GM18868 (cell line): ENCODE measurements around the gene ANKRD13B.
"Not testable (repeated sequence)": the region's sequence is repeated elsewhere in the genome, so short reads cannot be mapped to it uniquely, and the experiment has no call there.

Experiments used
- ATAC-seq: cut with Tn5 transposase; IDR thresholded peaks from one replicate; pipeline ENCODE4 v1.9.1; 2021; ENCODE audit warnings: mild to moderate bottlenecking, moderate library complexity; ENCODE audit not compliant: unreplicated experiment

ANKRD13B gene

DNA sequence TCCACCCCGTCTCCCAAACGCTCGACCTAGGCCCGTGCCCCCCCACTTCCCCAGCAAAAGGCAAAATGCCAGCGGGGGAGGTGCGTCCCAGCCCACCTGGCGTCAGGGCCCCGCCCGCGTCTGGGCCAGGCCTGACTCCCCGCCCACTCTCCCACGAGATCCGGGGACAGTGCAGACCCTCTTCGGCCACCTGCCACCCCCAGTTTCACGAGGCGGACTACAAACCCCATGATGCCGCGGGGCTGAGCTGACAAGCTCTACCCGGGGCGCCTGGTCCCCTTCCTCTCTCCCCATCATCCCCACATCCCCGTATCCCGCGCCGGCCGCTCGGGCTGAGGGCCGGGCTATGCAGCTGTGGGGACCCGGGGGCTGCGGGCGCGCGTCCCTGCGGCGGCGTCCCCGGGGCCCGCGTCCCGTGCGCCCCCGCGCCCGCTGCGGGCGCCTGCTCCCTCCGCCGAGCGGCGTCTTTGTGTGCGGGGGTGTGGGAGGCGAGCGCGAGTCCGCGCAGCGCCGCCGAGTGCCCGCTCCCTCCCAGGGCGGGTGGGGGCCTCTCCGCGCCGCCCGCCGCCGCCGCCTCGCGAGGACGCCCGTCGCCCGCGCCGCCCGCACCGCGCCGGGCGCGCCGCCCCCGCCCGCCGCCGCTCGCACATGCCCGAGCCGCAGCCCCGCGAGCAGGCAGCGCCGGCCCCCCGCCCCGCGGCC, at the start of gene ANKRD13B:
Gene ANKRD13B, plus strand, starts transcription at position 283 of the 702 bp plus-strand sequence. CDS start 490 bp downstream, outside the sequence.
- no peak for ATAC-seq

DNA sequence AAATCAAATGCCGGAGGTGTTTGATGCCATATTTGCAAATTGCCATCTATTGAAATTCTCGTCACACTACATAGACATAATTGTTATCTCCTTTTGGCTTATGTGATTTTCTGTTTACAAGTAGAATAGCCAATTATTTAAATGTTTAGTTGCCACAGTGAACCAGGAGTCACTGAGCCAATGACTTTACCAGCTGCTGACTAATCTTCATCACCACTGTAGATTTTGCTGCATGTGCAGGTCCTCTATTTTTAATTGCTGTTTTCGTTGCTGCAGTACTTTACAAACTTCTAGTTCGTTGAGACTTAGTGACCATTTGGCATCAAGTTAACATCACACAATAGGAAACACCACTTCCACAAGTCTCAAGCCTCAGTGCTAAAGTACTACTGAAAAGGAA, 48.9 kb upstream of the ANKRD13B start:
- ATAC-seq = no peak

DNA sequence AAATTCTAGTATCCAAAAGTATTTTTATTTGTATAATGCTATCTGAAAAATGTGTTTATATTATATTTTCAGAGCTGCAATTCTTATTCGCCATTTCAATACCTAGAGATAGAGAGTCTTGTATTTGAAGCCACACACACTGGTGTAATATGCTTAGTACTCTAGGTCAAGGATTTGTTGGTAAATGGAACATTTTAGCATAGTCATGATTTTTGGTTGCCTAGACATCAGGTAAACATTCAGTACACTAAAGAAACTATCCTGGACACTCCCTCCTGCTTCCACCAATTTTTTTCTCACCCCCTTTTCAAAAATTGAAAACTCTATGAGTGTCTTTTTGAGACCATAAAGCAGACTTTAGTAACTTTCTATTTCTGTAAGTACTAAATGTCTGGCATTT, 46.8 kb upstream of the ANKRD13B start:
- no peak for ATAC-seq

DNA sequence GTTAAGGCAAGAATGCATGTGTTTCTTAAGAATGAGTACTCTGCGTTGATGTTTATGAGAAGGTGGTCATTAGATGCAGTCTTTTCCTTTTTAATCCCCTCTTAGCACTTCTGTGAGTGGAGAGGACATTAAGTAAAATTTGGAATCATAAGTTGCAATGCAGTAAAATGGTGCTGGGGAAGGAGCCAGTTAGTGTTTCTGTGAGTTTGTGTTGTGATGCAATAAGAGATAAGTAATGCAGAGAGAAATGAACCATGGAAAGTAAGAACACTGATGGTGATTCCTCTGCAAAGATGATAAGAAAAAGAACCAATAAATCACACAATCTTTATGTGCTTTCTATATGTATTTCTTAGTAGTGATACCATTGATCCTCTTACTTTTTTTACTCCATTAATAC, 46.1 kb upstream of the ANKRD13B start:
- no peak for ATAC-seq

DNA sequence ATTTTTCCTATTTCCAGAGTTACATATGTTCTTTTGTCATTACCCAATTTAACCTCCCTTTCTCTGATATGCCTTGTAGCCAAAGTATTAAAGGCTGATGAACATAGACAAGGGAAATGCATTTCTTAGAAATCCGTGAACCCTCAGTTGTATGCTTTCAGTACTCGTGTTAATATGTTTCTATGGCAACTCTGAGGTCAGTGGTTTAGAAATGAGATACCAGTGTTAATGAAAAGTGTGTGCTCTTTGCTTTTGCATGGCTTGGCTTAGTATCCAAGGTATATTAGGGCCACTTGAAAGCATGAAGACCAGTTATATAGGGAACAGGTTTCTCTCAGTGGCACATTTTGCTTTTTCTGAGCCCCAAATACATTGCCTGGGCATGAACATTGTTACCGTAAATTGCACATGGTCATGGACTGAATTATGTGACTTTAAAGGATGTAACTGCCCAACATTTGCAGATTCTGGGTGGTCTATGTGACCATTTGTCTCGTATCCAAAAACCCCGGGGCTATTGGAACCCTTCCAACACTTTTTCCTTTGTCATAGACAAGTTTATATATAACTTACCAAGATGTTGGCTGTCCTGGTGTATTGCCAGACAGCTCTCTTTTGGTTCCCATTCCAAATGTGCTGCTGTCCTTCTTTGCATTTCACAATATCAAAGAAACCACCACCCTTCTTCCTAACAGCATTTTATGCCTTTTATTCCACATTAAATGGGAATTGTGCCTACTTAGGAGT, 43.6 kb upstream of the ANKRD13B start:
- no peak for ATAC-seq

GRCh38 chr17:29555840-29556239, 37.1 kb upstream of the ANKRD13B start:
- no peak for ATAC-seq

- no peak for ATAC-seq
Observed at GRCh38 chr17:29557085-29557738, 35.7 kb upstream of the ANKRD13B start.

DNA sequence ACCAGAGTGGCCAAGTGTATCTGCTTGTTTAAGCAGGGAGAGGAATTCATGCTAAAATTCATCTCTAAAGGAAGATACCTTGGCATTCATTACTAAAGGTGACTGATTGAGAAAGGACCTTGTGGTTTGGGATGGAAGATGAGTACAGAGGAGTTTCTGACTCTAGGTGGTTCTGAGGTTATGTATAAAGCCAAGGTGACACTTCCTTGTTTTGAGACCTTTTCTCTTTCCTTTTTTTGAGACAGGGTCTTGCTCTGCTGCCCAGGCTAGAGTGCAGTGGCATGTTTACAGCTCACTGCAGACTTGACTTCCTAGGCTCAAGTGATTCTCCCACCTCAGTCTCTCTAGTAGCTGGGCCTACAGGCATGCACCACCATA, 35.2 kb upstream of the ANKRD13B start:
- ATAC-seq = no peak

DNA sequence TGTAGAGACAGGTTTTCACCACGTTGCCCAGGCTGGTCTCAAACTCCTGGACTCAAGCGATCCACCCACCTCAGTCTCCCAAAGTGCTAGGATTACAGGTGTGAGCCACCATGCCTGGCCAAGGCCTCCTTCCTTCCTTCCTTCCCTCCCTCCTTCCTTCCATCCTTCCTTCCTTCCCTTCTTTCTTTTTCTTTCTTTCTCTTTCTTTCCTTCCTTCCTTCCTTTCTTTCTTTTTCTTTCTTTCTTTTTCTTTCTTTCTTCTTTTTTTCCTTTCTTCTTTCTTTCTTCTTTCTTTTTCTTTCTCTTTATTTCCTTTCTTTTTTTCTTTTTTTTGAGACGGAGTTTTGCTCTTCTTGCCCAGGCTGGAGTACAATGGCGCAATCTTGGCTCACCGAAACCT, 34.8 kb upstream of the ANKRD13B start:
- ATAC-seq = not testable (repeated sequence)

DNA sequence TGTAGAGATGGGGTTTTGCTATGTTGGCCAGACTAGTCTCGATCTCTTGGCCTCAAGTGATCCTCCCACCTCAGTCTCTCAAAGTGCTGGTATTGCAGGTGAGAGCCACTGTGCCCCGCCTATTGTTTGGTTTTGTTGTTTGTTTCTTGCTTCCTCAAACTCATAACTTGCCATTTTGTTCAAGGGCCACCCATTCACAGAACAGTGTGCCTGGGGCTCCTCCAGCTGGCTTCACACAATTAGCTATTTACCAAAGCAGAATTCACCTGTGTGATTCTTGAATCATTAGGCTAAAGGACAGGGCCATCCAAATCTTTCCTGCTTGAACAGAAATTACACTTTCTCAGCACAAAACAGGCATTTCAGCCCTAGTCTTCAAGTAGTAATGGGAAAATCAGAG, 33.3 kb upstream of the ANKRD13B start:
- ATAC-seq = no peak

- no peak for ATAC-seq
Observed at GRCh38 chr17:29560316-29560715, 32.6 kb upstream of the ANKRD13B start.

DNA sequence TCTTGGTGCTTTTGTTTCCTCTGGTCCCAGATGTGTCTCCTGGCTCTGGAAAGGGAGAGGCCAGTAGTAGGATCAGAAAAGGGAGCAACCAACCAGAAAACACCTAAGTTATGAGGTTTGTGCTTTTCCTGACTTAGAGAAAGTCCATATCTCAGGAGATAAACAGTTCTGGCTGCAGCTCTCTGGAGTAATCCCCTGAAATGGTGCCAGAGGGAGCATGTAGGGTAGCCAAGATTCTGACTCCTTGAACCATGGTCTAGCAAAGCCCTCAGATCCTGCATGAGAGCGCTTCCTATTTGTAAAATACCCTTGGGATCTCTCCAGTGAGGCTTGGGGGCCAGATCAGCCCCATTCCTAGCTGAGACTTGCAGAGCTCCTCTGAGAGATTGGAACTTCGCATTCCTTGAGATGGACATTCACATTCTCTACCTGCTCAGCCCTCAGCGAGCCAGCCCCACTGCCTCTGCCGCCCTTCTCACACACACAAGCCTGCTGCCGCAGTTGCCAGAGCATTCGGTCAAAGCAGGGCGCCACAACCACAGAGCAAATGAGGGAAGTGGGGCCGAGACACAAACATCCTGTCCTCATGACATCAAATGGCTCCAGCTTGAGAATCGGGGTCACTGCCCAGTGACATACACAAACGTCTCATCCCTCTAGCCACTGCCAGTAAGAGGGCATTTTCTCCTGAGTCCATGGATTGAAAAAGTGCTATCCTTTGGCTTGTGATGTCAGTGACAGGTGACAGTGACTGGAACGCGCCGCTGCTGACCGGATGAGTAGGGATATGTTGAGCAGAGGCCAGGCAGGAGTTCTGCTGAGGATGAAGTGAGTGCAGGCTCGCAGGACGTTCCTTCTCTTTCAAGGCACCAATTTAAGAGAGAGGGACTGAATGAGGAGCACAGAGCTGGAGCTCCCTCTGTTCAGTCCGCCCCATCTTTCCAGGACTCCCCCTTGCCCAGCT, 31.1 kb upstream of the ANKRD13B start:
- no peak for ATAC-seq

DNA sequence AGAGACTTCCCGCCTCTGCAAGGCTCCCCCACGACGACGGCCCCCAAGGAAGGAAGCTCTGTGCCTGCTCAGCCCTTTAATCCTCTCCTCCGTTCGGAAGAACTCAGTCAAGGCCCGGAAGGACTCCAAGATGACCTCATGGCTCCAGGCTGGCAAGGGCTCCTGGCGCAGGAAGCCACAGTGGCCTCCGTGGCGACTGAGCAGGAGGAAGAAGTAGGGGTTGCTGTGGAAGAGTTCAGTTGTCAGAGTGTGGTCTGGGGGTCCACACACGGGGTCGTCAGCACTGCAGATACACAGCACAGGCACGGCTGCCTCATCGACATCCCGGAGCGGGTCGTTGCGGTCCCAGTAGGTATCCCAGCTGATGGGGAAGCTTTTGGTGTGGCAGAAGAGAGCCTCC, 30.3 kb upstream of the ANKRD13B start:
- no peak for ATAC-seq

DNA sequence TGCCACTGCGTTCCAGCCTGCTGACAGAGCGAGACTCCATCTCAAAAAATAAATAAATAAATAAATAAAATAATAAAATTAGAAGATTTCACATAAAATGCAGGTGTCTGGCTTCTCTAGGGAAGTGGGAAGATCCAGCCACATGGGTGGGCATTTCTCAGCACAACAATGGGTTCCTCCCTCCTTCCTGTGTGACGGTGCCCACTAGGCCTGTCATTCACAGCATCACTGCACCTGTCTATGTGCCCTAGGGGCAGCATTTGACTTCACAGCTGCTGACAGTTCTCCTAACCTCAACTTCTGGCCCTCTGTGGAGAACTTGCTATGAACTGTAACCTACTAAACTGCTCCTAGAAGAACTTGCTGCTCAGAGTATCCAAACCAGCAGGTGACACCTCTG, 29.1 kb upstream of the ANKRD13B start:
- no peak for ATAC-seq

DNA sequence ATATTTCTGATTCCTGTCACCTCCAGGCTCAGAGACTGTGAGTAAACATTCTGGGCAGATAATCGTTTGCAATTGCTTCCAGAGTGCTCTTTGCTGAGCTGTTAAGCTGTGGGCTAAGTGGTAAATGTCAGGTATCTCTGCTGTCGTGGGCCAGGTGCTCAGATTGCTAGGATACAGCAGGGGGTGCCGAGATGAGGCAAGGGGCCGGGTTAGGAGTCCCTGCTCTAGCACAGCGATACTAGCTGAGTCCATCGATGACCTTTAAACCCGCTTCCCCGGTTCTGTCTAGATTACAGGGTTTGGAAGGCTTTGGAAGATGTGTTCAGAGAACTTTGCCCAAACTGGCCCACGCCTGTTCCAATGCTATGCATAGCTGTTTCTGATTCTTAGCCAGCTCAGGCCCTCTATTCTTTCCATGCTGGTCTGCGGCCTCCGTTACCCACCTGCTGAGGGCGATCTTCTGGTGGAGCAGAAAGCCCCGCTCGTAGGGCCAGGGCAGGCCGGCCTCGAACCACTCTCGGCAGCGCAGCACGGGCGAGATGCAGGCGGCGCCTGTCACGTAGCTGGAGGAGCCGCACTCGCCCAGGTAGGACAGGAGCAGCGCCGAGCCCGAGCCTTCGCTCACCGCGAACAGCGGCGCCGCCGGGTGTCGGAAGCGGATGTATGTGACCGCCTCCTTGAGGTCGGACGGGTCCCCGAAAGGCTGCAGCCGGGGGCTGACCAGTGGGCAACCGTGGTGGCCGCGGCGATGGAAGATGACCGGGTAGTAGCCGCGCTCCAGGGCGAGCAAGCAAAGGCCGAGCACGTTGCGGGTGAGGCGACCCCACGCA, 27.1 kb upstream of the ANKRD13B start:
- no peak for ATAC-seq

DNA sequence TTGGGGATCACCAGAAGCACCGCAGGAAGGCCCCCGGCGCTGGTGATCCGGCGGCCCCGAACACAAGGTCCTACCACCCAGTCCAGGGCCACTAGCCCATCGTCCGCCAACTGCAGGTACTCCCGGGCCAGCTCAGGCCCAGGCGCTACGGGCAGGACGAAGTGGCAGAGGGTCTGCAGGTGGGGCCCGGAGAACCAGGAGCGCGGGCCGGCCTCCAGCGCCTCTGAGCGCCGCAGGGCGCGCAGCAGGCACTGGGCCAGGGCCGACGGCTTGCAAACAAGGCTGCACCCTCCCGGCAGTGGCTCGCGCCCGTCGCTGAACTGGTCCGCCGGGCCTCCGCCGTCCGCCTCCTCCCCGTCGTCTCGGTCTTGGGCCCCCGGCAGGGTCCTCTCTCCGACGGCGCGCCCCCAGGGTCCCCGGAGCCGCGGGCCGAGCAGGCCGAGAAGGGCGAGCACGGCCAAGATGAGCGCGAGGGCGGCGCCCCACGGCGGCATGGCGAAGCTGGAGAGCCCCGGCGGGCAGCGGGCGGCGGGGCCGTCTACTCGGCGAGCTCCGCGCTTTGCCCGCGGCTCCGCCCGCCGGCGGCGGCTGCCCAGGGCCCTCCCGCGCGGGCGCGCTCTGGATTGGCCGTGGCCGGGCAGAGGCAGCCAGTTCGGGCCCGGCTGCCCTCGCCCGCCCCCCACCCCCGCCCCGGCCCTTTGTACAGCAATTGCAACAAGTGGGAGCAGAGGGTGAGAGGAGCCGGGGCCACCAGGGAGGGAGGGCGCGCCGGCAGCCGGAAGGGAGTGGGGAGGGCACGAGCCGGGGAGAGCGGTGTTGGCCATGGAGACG, 26.2 kb upstream of the ANKRD13B start, which contains the start of gene ABHD15:
Gene ABHD15, minus strand, starts transcription at position 565 of the 831 bp plus-strand sequence. Its CDS starts 71 bp downstream, at position 494.
- no peak for ATAC-seq

DNA sequence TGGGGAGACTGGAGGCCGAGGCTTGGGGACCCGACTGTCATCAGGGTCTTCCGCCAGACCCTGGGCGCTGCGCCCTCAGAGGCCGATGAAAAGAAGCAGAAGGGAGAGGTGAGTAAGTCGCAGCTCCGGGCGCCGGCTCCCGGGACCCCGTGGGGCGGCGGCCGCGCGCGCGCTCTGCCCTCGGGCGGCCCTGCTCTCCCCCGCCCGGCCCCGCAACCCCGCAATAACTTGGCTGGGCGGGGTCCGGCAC, 25.7 kb upstream of the ANKRD13B start:
- no peak for ATAC-seq

DNA sequence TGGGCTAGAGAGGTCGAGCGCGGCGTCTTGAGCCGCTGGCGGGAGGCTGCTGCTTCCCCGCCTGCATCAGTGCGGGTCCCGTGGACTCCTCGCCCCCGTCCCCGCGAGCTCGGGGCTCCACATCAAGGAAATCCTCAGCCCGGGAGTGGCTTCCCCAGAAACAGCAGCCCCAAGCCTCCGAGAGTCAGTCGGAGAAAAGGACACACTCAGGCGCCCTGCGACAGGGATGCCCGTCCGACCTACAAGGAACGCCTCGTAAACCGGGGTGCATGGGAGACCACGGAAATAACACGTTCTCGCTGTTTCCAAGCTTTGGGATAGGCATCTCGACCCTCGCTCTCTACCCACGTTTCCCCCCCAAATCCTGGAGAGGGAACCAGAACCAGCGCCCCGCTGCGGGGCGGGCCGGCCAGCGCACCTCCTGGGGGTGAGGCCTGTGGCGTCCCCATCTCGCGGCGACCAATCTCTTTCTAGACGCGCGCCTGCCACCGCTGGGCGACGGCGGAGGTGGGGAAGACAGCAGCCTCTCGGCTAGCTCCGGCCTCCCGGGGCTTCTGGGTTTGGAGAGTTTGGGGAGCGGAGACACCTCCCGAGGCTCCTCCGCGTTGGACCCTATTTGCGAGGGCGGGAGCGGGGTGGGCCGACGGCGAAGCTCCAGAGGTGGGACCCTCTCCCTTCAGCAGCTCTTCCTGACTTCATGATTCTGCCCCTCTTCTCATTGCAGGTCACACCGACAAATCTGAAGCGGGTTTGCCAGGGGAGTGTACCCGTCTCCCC, 25.2 kb upstream of the ANKRD13B start:
- peak; percentile 46 for ATAC-seq
